Amniotic stem cell (primary cell): ENCODE results near the gene ITPR1.

ENCODE experiments used
- DNase-seq: peaks from one replicate; lab custom pipeline; 2025; lab: John Stamatoyannopoulos, UW

The ITPR1 gene

DNA sequence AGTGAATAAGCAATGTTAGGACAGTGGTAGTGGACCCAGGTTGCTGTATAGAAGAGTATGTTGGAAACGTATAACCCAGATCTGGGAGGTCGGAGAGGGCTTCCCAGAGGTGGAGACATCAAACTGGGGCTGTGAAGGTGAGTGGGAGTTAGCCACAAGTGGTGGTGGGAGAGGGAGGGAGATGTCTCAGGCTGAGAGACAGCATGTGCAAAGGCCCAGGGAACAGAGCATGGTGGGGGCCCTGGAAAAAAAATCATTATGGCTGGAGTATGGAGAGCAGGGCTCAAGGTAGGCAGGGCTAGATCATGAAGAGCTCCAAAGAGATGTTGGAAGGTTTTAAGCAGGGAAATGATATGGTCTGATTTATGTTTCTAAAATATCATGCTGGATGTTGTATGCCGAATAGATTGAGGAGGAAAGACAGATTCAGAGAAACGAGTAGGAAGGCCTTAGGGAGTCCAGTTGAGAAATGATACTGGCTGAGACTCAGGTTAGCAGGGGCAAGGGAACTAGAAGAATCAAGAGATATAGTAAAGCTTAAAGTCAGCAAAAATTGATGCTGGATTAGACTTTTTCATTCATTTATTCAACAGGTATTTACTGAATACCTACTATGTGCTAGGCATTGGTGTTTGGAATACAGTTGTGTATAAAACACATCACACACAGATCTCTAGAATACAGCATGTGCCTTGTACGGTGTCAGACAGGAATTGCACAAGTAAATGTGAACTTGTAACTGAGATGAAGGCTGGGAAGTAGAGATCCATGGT, 17.0 kb downstream of the ITPR1 start:
- no peak for DNase-seq

- no peak for DNase-seq
These were observed 18.5 kb downstream of the ITPR1 start for GRCh38 chr3:4511491-4512262.

DNA sequence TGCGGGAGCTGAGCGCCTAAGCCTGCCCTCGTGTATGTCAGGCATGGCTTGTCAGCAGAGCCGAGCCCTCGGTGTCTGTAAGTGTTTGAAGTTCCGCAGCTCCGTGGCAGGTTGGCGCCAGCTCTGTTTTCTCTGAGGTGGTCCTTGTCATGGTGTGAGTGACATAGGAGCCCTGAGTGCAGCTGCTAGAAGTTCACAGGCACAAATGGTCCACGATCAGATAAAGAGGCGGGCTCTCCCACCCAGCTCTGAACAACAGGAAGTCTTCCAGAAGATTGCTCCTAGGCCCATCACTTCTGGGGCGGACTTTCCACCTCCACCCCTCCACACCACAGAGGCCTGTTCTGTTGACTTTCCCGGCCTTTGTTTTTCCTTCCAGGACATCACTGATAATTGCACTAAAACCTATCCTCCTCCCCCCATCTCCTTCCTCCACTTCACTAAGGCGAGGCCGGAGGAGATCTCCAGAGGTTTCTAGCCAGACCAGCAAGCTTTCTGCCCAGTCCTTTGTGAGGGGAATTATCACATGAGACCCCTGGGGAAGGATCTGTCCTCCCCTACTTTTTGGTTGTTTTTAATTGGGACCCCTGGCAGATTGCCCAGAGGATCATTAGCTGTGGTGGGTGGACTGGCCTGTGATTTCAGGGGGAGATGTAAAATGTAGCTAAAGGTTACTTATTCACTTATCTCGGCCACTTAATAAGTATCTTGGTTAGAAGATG, 19.9 kb downstream of the ITPR1 start:
- no peak for DNase-seq

DNA sequence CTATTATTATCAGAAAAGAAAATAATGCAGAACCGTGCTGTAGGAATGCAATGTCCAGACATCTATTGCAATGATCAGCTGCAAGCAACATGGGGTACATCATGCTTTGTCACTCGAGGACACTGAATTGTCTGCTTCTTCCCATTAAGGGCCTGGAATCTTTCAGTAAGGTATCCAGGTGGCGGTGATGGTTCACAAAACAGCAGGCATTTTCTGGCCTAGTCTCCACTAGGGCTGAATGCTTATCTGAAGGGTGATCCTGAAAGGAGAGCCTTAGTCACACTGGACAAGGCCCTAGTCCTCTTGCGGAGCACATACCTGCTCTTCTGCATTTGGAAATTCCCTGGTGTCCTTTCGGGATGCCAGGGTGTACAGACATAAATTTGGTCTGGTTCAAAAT, 21.2 kb downstream of the ITPR1 start:
- no peak for DNase-seq

GRCh38 chr3:4514916-4515315, 21.8 kb downstream of the ITPR1 start:
- no peak for DNase-seq

GRCh38 chr3:4515916-4516579, 22.9 kb downstream of the ITPR1 start:
- no peak for DNase-seq

GRCh38 chr3:4517093-4517492, 23.9 kb downstream of the ITPR1 start:
- no peak for DNase-seq

DNA sequence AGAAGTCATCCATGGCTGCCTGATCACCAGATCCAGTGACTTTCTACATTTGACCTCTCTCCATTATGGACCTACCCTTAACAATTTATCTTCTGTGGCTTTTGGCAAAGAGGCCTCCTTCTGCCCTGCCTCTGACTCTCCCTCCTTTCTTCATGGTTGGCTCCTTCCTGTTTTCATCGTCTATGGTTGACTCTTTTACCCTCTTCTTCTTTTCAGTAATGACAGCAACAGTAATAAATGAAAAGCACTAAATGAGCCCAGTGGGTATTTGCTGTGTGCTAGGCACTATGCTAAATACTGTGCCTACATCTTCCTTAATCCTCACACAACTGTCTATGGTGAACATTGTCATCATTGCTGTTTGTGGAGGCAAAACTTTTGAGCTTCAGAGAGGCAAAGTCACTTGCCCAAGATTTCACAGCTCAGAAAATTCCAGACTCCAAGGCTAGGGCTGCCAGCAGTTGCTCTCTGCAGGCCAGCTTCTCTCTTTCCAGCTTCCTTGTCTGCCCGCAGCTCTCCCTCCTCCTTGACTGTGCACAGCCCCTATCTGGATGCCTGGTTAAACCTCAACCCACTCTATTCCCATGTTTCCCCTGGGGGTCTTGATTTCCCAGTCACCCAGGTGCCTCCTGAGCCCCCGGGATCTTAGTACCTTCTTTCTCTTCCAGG, 24.6 kb downstream of the ITPR1 start:
- DNase-seq: no peak

DNA sequence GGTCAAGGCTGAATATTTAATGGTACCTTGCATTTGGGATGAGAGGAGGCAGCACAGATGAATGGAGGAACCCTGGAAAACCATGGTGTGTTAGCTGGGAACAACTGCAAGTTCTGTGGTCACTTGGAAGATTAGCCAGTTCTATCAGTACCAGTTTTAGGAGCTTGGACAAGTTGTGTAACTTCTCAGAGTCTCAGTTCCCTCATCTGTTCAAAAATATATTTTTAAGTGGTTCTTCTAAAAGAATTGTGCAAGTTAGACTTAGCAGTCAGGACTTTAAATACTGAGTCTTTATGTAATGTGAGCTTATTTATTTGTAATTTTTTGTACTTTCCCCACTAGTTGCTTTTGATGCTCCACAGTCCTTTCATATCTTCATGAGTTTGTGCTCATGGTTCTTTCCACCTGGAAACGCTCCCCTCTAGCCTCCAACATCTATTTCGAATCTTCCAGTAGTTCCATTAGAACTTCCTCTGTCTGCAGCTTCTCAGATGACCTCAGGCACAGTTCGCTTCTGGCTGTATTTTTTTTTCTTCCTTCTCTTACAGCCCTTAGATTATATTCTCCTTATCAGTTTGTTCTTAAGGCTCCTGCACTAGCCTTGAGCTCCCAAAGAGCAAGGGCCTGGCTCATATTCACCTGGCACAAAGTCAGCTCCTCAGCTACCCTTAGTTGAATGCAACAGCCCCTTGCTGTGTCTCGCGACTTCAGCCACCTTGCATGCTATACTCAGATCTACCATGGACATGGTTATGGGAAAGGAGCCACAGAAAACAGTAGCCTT, 27.1 kb downstream of the ITPR1 start:
- no peak for DNase-seq

GRCh38 chr3:4522947-4523346, 29.8 kb downstream of the ITPR1 start:
- no peak for DNase-seq

DNA sequence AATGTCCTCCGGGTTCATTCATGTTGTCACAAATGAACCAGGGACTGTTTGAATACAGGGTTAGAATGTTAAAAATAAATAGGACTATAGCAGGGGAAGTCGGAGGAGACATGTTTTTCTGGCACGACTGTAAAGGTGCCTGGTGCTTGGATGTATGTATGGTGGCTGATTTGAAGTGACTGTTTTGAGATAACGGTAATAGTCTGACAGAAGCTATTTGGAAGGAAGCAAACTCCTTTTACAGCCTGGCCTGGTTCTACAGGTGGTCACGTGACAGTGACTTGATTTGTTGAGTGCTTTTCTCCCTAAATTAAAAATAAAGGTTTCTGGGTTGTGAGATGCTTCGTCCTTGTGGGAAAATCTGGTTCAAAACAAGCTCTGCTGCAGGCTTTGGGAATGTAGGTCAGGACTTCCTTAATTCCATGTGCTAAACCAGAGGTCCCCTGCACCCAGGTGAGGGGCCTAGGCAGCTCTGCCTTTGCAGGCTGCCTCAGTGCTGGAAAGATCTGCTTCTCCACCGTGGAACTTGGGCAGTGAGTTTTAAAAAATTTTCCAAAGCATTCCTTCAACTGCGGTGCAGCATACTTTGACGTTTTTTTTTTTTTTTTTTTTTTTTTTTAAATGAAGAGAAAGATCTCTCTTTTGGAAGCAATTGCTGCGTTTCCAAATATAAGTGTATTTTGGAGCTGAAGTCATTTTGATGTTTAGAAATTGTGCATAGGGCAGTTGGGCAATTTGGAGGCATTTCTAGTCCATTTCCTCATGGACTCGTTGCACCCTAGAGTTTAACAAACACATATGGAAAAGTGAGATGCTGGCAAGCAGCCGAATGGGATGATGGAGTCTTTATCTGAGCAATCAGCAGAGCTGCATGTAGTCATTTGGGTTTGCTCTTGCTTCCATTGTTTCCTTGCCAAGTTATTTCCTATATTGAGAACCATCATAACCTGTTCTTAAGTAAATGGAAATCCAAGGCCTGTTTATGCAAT, 30.9 kb downstream of the ITPR1 start:
- no peak for DNase-seq

GRCh38 chr3:4525560-4526223, 32.5 kb downstream of the ITPR1 start:
- no peak for DNase-seq

DNA sequence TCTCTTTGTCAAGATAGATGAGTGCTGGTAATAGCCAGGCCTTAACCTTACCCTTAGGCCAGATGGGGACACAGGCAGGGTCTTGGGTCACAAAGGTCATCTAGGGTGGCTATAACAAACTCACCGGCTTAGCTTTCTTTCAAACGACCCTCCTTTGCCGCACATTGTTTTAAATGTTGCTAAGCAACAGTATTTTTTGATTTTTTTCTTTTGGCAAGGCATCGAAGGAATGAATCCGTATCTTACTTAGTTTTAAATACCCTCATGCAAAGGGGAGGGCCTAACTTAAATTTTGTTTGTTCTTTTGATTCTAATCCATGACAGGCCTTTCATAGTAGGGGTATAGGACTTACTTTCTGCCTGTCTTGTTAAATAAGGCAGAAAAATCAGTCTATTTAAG, 35.2 kb downstream of the ITPR1 start:
- DNase-seq: no peak

DNA sequence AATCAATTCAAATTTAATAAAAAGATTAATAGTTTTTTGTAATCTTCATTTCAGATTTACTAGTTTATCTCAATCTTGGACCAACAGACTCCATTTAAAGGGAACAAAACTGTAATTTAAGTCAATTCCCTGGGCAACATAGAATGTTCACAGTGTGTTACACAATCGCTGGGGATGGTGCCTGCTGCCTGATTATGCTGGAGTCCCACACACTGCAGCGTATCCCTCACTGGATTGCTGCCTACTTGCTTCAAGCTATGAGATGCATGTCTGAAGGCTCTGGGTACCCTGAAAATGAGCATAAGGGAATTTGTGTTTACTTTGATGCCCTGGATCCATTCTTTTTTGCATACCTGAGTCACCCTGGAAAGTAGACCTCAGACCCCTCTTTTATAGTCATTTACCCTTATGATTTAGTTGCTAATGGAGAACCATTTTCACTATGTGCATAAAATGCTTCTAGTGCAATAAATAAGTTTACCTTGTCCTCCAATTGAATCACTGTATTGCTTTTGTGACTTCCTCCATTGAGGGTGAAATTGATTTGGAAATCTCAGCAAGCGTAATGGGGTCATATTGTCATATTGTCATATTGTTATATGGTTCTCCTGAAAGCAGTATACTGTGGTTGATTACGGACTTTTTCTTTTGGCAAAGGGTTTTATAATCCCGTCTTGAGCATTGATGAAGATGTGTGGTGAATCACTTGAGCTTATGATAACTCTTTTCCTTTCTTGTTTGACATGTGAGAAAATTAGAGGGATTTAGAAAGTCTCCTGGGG, 35.9 kb downstream of the ITPR1 start:
- DNase-seq: no peak

GRCh38 chr3:4529876-4530588, 36.9 kb downstream of the ITPR1 start:
- no peak for DNase-seq

- no peak for DNase-seq
These were observed 38.4 kb downstream of the ITPR1 start for GRCh38 chr3:4531478-4532025.

DNA sequence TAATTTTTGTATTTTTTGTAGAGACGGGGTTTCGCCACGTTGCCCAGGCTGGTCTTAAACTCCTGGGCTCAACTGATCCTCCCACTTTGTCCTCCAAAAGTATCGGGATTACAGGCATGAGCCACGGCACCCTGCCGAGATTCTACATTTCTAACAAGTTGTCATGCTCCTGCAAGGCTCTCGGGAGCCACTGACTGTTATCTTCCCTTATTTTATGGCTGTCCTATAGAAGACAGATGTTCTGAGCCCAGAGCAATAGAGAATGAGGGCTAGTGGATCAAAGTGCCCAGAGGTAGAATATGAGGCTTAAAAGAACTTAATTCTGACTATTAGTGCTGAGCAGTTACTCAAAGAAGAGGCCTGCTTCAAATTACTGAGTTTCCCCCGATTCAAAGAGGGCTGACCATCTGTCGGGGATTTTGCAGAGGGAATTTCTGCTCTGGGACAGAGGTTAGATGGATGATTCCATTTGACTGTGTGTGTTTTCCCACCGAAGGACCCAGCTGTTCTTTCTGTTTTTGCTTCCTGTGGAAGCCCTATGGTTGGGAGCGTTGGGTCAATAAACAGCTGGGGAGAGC, 39.5 kb downstream of the ITPR1 start:
- no peak for DNase-seq
